Prostate gland (tissue), 2 donors: ENCODE measurements around the gene IQGAP2. TPM values are rescaled to one million over a fixed set of nuclear protein-coding genes. Genes with fewer than 3 reads are reported as not detected.

Experiments
- DNase-seq: peaks from one replicate; pipeline ENCODE4 v3.0.0-alpha.2; 2019; ENCODE audit warnings: low spot score
- H3K27ac ChIP-seq, 2 donors: fragments of 200-600 bp; sonication (generic); 2 replicates each; pipeline ENCODE4 v1.5.1; 2017 to 2019
- H3K27me3 ChIP-seq: fragments of 200-600 bp; sonication (generic); replicated peaks from 2 replicates; pipeline ENCODE4 v1.5.1; 2019; ENCODE audit not compliant: insufficient read depth
- H3K36me3 ChIP-seq, 2 donors: fragments of 200-600 bp; sonication (generic); 1 replicate in 1 of 2; 2 replicates in 1 of 2; pipeline versions ENCODE4 v1.5.1 to v1.8.1; 2017 to 2019
- H3K4me1 ChIP-seq: fragments of 200-600 bp; sonication (generic); replicated peaks from 2 replicates; pipeline ENCODE4 v1.5.1; 2019
- H3K4me3 ChIP-seq, 2 donors: fragments of 200-600 bp; sonication (generic); 2 replicates each; pipeline ENCODE4 v1.5.1; 2017 to 2019
- H3K9me3 ChIP-seq: fragments of 200-600 bp; sonication (generic); 2 replicates; pipeline ENCODE4 v1.5.1; 2017
- CTCF ChIP-seq, 4 experiments: fragments of 200-600 bp in 2 of 4; fragments of 450-650 bp in 2 of 4; sonication (generic) in 2 of 4; IDR thresholded peaks; 1 replicate in 3 of 4; 2 replicates in 1 of 4; pipeline ENCODE4 v1.5.1; 2016 to 2019; ENCODE audit warnings: antibody characterized with exemption in 4 of 4, mild to moderate bottlenecking in 2 of 4, moderate library complexity in 2 of 4
- POLR2A ChIP-seq: fragments of 450-650 bp; IDR thresholded peaks from one replicate; pipeline ENCODE4 v1.6.1; 2016; ENCODE audit warnings: antibody characterized with exemption, mild to moderate bottlenecking
- POLR2AphosphoS5 ChIP-seq: sonication (generic); formaldehyde crosslinking; IDR thresholded peaks from one replicate; pipeline ENCODE4 v1.6.1; 2017; ENCODE audit warnings: antibody characterized with exemption
- WGBS: methylation state at CpG from one replicate; pipeline ENCODE4 v1.1.5; 2018; 5-methylcytosine and 5-hydroxymethylcytosine counted together
- intact Hi-C: fragments of 100-400 bp; cut with DNase I; formaldehyde crosslinking; loops from one replicate; pipeline ENCODE4 v1.14.2; 2022
- total RNA-seq, 2 donors: library from RNA; depleted of rRNA; stranded (reverse); fragments of >200 nt; gene quantifications; one replicate each; pipeline ENCODE4 v1.1.0, GENCODE V29; 2016

IQGAP2 gene
- total RNA-seq, 2 donors from 2014 or later = 41.5 to 64.9 TPM

- Histone ChIP-seq H3K9me3 (no peaks in the 10 kb centered on the region), H3K4me1 (no peaks in the 10 kb centered on the region), H3K27ac (peak overlapping the region; percentile 1 to 23), H3K27me3 (no peaks in the 10 kb centered on the region), H3K36me3 (no peaks in the 10 kb centered on the region), H3K4me3 (no peak overlapping the region)
- intact Hi-C loops = no loop called here
- 30% methylated on average over 5 of the region's 5 CpGs for WGBS
- TF ChIP-seq POLR2A (no peak), POLR2AphosphoS5 (no peak), CTCF (IDR thresholded peaks at IDR 0.05) (no peak)
- no peak for DNase-seq
Measured at GRCh38 chr5:76560952-76561891, 158.1 kb downstream of the IQGAP2 start.

GRCh38 chr5:76561959-76562358, 158.9 kb downstream of the IQGAP2 start:
- H3K27ac ChIP-seq = peak overlapping the region; percentile 1 to 23
- intact Hi-C loops = no loop called here
- WGBS = 31% methylated on average over 6 of the region's 6 CpGs

GRCh38 chr5:76565009-76565408, 161.9 kb downstream of the IQGAP2 start:
- Histone ChIP-seq H3K27me3 (no peaks in the 10 kb centered on the region), H3K4me1 (no peaks in the 10 kb centered on the region), H3K9me3 (no peaks in the 10 kb centered on the region), H3K4me3 (no peak overlapping the region), H3K27ac (no peak overlapping the region), H3K36me3 (no peaks in the 10 kb centered on the region)
- 85% methylated on average over 7 of the region's 7 CpGs for WGBS
- intact Hi-C loops = no loop called here
- no peak for DNase-seq
- TF ChIP-seq CTCF (IDR thresholded peaks at IDR 0.05) = no peak
- no peak for TF ChIP-seq POLR2AphosphoS5
- no peak for TF ChIP-seq POLR2A

More at GRCh38 chr5:76561959-76562358, 158.9 kb downstream of the IQGAP2 start:
- H3K4me1 ChIP-seq = no peaks in the 10 kb centered on the region
- no peaks in the 10 kb centered on the region for H3K9me3 ChIP-seq
- H3K36me3 ChIP-seq = no peaks in the 10 kb centered on the region
- DNase-seq = no peak
- no peak overlapping the region for H3K4me3 ChIP-seq
- no peaks in the 10 kb centered on the region for H3K27me3 ChIP-seq
- no peak for TF ChIP-seq POLR2AphosphoS5
- no peak for TF ChIP-seq POLR2A
- TF ChIP-seq CTCF (IDR thresholded peaks at IDR 0.05) = no peak

GRCh38 chr5:76570153-76570552, 167.1 kb downstream of the IQGAP2 start:
- no peak for DNase-seq
- no peaks in the 10 kb centered on the region for H3K9me3 ChIP-seq
- H3K27me3 ChIP-seq = no peaks in the 10 kb centered on the region
- WGBS = 72% methylated on average over 4 of the region's 4 CpGs
- H3K4me3 ChIP-seq = no peak overlapping the region
- no peak overlapping the region for H3K27ac ChIP-seq
- intact Hi-C loops = no loop called here
- no peaks in the 10 kb centered on the region for H3K4me1 ChIP-seq
- TF ChIP-seq CTCF (IDR thresholded peaks at IDR 0.05) (no peak), POLR2AphosphoS5 (peak; percentile 11)
- no peaks in the 10 kb centered on the region for H3K36me3 ChIP-seq

- H3K36me3 ChIP-seq = no peaks in the 10 kb centered on the region
- TF ChIP-seq CTCF (IDR thresholded peaks at IDR 0.05) (peak in 2 of 4 experiments; percentile 17 to 22), POLR2A (no peak)
- no peaks in the 10 kb centered on the region for H3K27me3 ChIP-seq
- no peak overlapping the region for H3K27ac ChIP-seq
- DNase-seq = no peak
- H3K4me1 ChIP-seq = no peaks in the 10 kb centered on the region
- no peaks in the 10 kb centered on the region for H3K9me3 ChIP-seq
- no peak overlapping the region for H3K4me3 ChIP-seq
- intact Hi-C loops = no loop called here
Measured at GRCh38 chr5:76571559-76571958, 168.5 kb downstream of the IQGAP2 start.
